GOT3 (cell line): ENCODE measurements around the gene NFE2L2.
"Not testable (repeated sequence)": the region's sequence is repeated elsewhere in the genome, so short reads cannot be mapped to it uniquely, and the experiment has no call there.

ENCODE experiments used
- DNase-seq: peaks from one replicate; lab custom pipeline; 2025; ENCODE audit warnings: mixed read lengths; lab: John Stamatoyannopoulos, UW

The NFE2L2 gene

DNA sequence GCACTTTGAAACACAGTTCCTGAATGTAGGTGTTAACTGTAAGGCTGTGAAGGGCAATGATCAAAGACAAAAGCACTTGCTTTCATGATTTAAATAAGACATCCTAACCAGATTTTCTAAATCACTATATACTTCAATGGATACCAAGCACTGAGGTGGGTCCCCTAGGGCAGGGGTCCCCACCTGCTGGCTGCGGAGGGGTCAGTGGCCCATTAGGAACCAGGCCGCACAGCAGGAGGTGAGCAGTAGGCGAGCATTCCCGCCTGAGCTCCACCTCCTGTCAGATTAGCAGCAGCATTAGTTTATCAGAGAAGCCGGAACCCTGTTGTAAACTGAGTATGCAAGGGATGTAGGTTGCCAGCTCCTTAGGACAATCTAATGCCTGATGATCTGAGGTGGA, 7.1 kb downstream of the NFE2L2 start:
- no peak for DNase-seq

DNA sequence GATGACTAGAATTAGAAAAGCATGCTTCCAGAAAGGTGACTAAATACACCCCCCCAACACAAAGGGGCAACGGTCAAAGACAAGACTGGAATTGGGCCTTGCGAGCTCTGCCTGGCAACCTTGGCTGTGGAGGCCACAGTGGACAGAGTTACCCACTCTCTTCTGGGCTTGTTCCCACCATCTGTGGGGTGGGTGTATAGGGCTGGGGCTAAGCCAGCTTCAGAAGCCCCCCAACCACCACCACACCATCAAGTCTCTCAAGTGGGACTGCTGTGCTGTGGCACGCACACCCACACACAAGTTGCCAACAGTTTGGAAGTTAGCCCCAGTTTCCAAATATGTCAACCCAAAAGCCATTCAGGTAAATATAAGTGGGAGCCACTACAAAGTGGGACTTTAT, 7.8 kb downstream of the NFE2L2 start:
- DNase-seq: no peak

GRCh38 chr2:177256026-177256425, 8.5 kb downstream of the NFE2L2 start:
- no peak for DNase-seq

DNA sequence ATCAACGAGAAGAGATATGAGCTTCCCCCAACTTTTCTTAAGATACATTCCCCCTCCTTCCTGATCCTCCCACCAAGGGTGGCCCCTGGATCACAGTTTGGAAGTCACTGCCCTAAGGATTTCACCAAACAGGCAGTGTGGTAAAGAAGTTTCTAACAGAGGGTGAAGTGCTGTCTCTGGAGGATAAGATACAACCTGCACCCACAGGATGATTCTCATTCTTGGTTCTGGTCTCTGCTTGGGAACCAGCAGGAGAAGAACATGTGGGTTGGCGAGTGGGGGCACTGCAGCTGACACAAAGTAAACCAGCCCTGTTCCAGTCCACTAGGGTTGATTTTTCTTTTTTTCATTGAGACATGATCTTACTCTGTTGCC, 9.3 kb downstream of the NFE2L2 start:
- DNase-seq: no peak

GRCh38 chr2:177254433-177255226, 9.9 kb downstream of the NFE2L2 start:
- no peak for DNase-seq

- no peak for DNase-seq
Measured at GRCh38 chr2:177253704-177254103, 10.8 kb downstream of the NFE2L2 start.

- no peak for DNase-seq
Measured at GRCh38 chr2:177252808-177253531, 11.6 kb downstream of the NFE2L2 start.

DNA sequence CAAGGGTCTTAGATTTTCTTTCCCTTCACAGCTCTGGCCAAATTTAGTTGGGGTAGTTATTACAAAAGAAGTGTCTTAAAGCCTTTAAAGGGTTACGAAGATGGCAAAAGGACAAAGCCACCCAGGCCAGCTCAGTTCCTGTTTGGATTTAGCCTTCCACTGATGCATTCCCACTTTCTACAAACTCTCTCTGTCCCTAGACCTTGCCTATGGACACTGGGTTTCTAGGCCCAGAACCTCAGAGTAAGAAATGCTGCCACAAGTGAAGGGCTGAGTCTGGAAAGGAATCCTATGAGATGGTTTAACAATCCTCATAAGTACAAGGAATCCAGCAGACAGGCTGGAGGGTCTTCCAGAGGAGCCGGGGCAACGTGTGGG, 13.4 kb downstream of the NFE2L2 start:
- no peak for DNase-seq

GRCh38 chr2:177250461-177250860, 14.1 kb downstream of the NFE2L2 start:
- no peak for DNase-seq

DNA sequence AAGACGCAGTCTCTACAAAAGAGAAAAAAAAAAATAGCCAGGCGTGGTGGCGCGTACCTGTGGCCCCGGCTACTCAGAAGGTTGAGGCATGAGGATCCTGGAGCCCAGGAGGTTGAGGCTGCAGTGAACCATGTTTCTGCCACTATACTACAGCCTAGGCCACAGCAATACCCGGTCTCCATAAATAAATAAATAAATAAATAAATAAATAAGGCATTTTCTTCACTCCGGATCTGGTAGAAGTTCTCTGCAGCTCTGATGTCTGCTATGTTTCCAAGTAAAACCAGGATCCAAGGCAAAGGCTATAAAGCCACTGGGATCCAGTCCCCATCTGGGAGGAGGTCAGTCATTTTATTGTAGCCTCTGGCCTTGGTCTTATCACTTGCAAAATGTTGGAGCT, 15.5 kb downstream of the NFE2L2 start:
- DNase-seq: no peak

- DNase-seq: no peak
Measured at GRCh38 chr2:177247693-177248262, 16.7 kb downstream of the NFE2L2 start.

- not testable (repeated sequence) for DNase-seq
Measured at GRCh38 chr2:177246523-177247030, 17.9 kb downstream of the NFE2L2 start.

DNA sequence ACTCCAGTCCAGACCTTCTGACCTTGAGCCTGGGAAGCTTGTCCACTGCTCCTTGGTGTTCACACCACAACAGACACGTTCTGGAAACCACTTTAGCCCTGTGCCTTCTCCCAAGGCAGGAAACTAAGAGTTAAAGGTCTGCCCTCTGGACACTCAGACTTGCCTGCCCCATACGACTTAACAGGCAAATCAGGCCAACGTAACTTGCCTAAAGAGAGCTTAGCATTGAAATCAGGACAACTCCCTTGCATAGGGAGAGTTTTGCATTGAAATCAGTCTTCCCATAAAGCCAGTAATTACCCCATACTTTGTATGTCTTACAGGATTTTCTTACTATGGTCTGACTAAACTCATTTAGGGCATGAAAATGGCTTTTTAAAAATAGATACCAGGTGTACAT, 18.5 kb downstream of the NFE2L2 start:
- no peak for DNase-seq

- no peak for DNase-seq
Measured at GRCh38 chr2:177245010-177245422, 19.5 kb downstream of the NFE2L2 start.

DNA sequence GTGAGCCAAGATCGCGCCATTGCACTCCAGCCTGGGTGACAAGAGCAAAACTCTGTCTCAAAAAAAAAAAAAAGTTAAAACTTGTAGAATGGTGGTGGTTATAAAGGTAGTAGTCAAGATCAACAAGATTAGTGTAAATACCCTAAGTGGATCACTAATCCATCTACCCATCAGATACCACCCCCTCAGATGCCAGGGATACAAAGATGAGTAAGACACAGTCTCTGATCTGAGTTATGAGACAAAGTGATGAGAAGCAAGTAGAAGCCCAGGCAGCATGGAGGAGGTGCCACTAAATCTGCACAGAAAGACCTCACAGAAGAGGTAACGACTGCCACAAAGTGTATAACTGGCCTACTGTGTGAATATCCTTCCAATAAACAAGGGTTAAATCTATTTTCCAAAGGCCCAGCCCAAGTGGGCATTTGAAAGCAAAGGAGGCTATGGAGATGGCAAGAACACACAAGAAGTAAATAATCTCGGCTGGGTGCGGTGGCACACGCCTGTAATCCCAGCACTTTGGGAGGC, 20.2 kb downstream of the NFE2L2 start:
- no peak for DNase-seq

- no peak for DNase-seq
Measured at GRCh38 chr2:177243476-177243875, 21.1 kb downstream of the NFE2L2 start.

DNA sequence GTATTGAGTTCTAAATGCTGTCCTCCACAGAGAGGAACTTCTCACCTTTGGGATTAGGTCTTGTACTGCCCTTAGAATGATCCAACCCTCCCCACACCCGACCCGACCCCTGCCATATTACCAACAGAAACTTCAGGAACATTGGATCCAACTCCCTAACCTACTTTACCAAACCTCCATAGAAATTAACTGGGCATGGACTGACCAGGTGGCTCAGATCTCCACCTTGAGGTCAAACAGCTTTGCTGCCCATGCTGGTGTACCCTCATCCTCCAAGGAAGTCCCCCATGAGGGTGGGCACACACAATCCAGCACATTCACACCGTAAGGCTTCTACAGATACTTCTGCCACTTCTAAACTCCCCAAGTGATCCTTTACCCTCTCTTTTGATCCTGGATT, 21.5 kb downstream of the NFE2L2 start:
- no peak for DNase-seq

- DNase-seq: no peak
Measured at GRCh38 chr2:177242121-177242987, 22.2 kb downstream of the NFE2L2 start.

DNA sequence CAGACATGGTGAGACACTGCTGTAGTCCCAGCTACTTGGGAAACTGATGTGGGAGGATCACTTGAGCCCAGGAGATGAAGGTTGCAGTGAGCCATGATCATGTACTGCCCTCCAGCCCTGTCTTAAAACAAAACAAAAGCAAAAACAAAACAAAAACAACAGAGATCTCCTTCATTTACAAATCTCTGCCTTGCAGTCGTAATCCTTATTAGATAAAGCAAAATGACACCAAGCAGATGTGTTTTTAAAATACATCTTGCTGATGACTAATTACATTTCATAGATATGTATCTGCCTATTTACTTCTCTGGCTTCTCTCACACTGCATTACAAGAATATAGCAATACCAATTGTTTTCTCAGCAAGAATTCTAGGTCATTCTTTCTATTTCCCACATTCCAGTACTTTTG, 22.8 kb downstream of the NFE2L2 start:
- no peak for DNase-seq

DNA sequence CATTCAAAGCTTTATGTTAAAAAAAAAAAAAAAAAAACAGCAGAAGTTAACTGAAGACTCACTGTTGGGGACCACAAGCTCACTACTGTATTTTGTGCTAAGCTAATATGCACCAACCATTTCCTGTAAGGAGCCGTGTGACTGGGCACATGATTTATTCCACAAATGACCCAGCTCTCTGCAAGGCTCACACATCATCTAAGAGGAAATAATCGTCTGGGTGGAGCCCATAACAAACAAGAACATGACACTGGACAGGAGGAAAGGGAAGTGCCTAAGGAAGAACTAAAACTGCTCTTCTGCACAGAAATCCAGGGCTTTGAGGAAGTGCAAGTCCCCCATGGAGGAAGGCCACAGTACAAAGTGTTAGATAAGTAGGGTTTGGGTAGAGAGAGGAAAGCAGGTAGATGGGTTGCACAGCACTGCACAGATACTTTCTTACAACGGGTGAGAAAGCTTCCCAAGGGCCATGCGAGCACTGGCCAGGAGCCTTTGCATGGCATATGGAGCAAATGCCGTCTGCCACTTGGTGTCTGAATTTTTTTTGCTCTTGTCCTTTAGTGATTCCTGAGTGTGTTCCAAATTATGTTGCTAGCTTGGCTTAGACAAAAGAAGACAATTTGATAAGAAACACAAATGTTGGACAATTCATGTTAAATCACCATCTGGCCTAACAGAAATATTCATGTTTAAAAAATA, 24.4 kb downstream of the NFE2L2 start:
- DNase-seq: no peak

GRCh38 chr2:177239053-177239452, 25.5 kb downstream of the NFE2L2 start:
- no peak for DNase-seq
